GM13976 (cell line): Measurements from ENCODE around the gene MYCBPAP.
"Not testable (repeated sequence)": the region's sequence is repeated elsewhere in the genome, so short reads cannot be mapped to it uniquely, and the experiment has no call there.

Experiments used
- DNase-seq: peaks from one replicate; pipeline ENCODE4 v3.0.0; 2012; ENCODE audit warnings: low spot score
- in situ Hi-C: fragments of 300-500 bp; cut with MboI; formaldehyde crosslinking; loops from one replicate; pipeline ENCODE4 v1.12.0; 2022; ENCODE audit warnings: low sequenced_read_pairs, mixed read lengths, inconsistent platforms; ENCODE audit not compliant: unreplicated experiment
- TF ChIP-seq, protein P1 (sequence below): IDR thresholded peaks from 2 replicates; pipeline ENCODE4 v1.5.1; 2012; ENCODE audit warnings: borderline replicate concordance, mild to moderate bottlenecking; ENCODE audit not compliant: insufficient read depth; ENCODE audit errors: extremely low read depth, missing control alignments, control extremely low read depth

Gene MYCBPAP

DNA sequence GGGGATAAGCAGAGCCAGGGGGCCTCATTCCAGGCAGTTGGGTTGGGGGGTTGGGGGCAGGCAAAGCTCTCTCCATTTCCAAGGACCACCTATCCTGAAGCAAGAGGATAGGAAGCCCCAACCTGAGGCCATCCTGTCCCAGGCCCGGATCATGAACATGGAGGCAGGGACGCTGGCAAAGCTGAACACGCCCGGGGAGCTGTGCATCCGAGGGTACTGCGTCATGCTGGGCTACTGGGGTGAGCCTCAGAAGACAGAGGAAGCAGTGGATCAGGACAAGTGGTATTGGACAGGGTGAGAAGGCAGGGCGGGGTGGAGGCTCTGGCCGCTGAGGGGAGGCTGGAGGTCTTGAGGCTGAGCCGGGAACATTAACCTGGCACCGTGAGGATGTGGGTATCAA is 36.0 kb upstream of the MYCBPAP start:
- DNase-seq = no peak
- TF ChIP-seq, protein P1, sequence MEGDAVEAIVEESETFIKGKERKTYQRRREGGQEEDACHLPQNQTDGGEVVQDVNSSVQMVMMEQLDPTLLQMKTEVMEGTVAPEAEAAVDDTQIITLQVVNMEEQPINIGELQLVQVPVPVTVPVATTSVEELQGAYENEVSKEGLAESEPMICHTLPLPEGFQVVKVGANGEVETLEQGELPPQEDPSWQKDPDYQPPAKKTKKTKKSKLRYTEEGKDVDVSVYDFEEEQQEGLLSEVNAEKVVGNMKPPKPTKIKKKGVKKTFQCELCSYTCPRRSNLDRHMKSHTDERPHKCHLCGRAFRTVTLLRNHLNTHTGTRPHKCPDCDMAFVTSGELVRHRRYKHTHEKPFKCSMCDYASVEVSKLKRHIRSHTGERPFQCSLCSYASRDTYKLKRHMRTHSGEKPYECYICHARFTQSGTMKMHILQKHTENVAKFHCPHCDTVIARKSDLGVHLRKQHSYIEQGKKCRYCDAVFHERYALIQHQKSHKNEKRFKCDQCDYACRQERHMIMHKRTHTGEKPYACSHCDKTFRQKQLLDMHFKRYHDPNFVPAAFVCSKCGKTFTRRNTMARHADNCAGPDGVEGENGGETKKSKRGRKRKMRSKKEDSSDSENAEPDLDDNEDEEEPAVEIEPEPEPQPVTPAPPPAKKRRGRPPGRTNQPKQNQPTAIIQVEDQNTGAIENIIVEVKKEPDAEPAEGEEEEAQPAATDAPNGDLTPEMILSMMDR = no peak
- in situ Hi-C loops = no loop called here

DNA sequence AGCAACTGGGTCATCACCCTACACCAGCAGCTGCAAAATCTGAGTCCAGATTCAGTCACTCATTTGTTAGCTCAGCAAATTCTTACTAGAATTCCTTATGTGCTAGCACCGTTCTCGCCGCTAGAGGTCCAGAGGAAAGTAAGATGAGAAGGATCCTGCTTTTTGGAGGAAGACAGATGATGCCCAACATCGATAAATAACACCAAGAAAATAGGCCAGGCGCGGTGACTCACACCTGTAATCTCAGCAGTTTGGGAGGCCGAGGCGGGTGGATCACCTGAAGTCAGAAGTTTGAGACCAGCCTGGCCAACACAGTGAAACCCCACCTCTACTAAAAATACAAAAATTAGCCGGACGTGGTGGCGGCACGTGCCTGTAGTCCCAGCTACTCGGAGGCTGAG is 35.5 kb upstream of the MYCBPAP start:
- in situ Hi-C loops, DNase-seq: not testable (repeated sequence)

DNA sequence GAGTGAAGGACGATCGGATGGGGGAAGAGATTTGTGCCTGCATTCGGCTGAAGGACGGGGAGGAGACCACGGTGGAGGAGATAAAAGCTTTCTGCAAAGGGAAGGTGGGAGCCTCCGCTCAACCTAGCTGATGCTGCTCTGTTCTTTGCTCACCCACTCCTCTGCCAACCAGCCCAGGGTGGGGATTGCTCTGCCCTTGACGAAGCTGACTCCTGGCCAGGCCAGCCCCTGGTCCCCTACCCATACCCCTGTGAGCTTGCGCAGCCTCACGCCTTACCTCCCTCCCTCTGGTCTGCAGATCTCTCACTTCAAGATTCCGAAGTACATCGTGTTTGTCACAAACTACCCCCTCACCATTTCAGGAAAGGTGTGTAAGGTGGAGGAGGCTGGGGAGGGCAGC is 34.3 kb upstream of the MYCBPAP start:
- in situ Hi-C loops = no loop called here
- TF ChIP-seq, protein P1 = no peak
- DNase-seq = no peak

DNA sequence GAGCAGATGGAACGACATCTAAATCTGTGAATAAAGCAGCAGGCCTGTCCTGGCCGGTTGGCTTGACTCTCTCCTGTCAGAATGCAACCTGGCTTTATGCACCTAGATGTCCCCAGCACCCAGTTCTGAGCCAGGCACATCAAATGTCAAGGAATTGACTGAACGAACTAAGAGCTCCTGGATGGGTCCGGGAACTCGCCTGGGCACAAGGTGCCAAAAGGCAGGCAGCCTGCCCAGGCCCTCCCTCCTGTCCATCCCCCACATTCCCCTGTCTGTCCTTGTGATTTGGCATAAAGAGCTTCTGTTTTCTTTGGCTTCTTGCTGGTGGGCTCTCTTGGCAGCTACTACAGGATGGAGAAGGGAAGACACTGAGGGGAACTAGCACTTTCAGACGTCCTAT is 33.7 kb upstream of the MYCBPAP start:
- DNase-seq = no peak
- TF ChIP-seq, protein P1 = no peak
- in situ Hi-C loops = no loop called here

DNA sequence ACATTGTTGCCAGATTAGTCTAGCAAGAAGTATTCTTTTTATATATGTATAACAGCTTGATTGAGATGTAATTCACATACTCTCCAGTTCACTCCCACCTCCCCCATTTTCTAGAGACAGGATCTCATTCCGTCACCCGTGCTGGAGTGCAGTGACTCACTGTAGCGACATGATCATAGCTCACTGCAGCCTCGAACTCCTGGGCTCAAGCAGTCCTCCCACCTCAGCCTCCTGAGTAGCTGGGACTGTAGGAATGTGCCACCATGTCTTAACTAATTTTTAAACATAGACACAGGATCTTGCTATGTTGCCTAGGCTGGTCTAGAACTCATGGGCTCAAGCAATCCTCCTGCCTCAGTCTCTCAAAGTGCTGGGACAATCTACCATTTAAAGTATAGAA is 32.9 kb upstream of the MYCBPAP start:
- DNase-seq = no peak
- TF ChIP-seq, protein P1 = no peak
- in situ Hi-C loops = no loop called here

DNA sequence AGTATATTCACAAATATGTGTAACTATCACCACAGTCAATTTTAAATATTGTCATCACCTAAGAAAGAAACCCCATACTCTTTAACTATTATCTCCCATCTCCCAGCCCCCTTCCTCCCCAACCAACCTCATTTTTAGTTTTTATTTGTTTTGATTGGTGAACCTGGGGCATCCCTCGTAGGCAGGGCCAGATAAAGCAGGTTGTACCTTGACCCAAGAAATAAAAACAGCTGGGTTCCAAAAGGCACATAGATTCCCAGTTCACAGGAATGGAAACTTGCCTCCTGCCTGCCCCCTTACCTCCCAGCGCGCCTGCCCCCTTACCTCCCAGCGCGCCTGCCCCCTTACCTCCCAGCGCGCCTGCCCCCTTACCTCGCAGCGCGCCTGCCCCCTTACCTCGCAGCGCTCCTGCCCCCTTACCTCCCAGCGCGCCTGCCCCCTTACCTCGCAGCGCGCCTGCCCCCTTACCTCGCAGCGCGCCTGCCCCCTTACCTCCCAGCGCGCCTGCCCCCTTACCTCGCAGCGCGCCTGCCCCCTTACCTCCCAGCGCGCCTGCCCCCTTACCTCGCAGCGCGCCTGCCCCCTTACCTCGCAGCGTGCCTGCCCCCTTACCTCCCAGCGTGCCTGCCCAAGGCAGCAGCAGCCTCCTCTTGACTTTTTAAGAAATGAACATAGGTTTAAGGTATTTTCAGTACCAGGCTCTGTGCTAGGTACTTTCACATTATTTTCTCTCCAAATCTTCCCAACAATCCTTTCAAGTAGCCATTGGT is 32.3 kb upstream of the MYCBPAP start:
- DNase-seq, in situ Hi-C loops: not testable (repeated sequence)

DNA sequence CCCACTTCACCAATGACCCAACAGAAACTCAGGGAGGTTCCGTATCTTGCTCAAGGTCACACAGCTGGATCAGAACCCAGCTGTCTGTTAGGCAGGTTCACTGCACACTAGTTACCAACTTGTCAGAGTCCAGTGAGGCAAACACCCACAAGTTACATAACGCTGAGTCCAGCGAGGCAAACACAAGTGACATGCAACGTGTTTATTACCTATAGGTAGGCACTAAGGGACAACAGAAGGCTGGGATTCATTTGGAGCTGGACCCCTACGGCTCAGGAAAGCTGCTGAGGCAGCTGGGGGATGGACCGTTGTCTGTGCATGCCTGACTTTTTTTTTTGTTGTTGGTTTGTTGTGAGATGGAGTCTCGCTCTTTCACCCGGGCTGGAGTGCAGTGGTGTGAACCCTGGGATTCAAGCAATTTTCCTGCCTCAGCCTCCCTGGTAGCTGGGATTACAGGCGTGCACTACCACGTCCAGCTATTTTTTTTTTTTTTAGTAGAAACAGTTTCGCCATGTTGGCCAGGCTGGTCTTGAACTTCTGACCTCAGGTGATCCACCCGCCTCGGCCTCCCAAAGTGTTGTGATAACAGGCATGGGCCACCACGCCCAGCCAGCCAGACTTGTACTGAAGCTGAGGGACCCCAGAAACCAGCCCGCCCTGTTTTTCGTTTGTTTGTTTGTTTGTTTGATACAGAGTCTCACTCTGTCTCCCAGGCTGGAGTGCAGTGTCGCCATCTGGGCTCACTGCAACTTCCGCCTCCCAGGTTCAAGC is 31.5 kb upstream of the MYCBPAP start:
- no peak for DNase-seq
- in situ Hi-C loops = no loop called here
- TF ChIP-seq, protein P1 = no peak
